Adrenal gland (tissue), 12 donors: ENCODE data around the gene MED17. TPM values are rescaled to one million over a fixed set of nuclear protein-coding genes. Genes with fewer than 3 reads are reported as not detected.
"Not testable (repeated sequence)": the region's sequence is repeated elsewhere in the genome, so short reads cannot be mapped to it uniquely, and the experiment has no call there.

Source experiments
- DNase-seq, 7 donors: peaks; one replicate each; pipeline ENCODE4 v3.0.0-alpha.2; 2019 to 2020
- H3K27ac ChIP-seq, 5 donors: fragments of 200-600 bp; sonication (generic) in 4 of 5; 1 replicate in 3 of 5; 2 replicates in 2 of 5; pipeline versions ENCODE4 v1.5.1 to v1.8.0; 2016 to 2020; ENCODE audit warnings: mild to moderate bottlenecking in 1 of 5
- H3K27me3 ChIP-seq: fragments of 200-600 bp; 2 replicates; pipeline ENCODE4 v1.8.0; 2021
- H3K36me3 ChIP-seq, 2 donors: fragments of 200-600 bp; replicated peaks in 1 of 2; 1 replicate in 1 of 2; 2 replicates in 1 of 2; pipeline versions ENCODE4 v1.5.1 to v1.8.0; 2018 to 2022
- H3K4me1 ChIP-seq, 2 donors: fragments of 200-600 bp; replicated peaks in 1 of 2; 1 replicate in 1 of 2; 2 replicates in 1 of 2; pipeline versions ENCODE4 v1.5.1 to v1.8.0; 2018 to 2021
- H3K4me3 ChIP-seq, 4 donors: fragments of 200-600 bp; sonication (generic) in 3 of 4; one replicate each; pipeline ENCODE4 v1.5.1; 2016 to 2018
- H3K9me3 ChIP-seq, 3 donors: fragments of 200-600 bp; sonication (generic) in 1 of 3; replicated peaks in 1 of 3; 1 replicate in 2 of 3; 2 replicates in 1 of 3; pipeline versions ENCODE4 v1.5.1 to v1.8.0; 2016 to 2021
- POLR2A ChIP-seq, 2 donors: fragments of 450-650 bp; IDR thresholded peaks; one replicate each; pipeline ENCODE4 v1.6.1; 2017; ENCODE audit warnings: antibody characterized with exemption in 2 of 2, mild to moderate bottlenecking in 2 of 2, moderate library complexity in 1 of 2
- WGBS, 4 donors: extraction: QIAGEN DNeasy Blood & Tissue Kit in 2 of 4; methylation state at CpG; one replicate each; pipeline versions ENCODE4 v1.1.5 to v1.1.7; 2013 to 2017; 5-methylcytosine and 5-hydroxymethylcytosine counted together
- intact Hi-C, 2 donors: fragments of 100-400 bp; cut with DNase I; formaldehyde crosslinking; loops; one replicate each; pipeline versions ENCODE4 v1.14.1 to v1.15.0; 2022 to 2023
- polyA plus RNA-seq, 3 donors: library from polyadenylated mRNA; stranded (reverse); fragments of 200-250 nt in 2 of 3; fragments of 350-450 nt in 1 of 3; fragmentation: Illumina TruSeq in 1 of 3; extraction: RNeasy Lipid Tissue Mini Kit (QIAGEN cat#74804) in 1 of 3; gene quantifications; one replicate each; pipeline ENCODE4 v1.2.3, GENCODE V29; 2013 to 2014
- total RNA-seq, 9 donors: library from RNA; depleted of rRNA in 4 of 9; stranded (reverse); fragments of >200 nt in 4 of 9; fragments of 120-200 nt in 1 of 9; fragmentation: NEBNext Ultra II Directional in 1 of 9; extraction: Animal tissue kit (Norgen Biotek cat#: 25700) in 1 of 9; gene quantifications; one replicate each; pipeline versions ENCODE4 v1.1.0 to v1.2.4, GENCODE V29; 2013 to 2023
- TF ChIP-seq, protein P1 (sequence below), 6 experiments: fragments of 450-650 bp in 4 of 6; fragments of 200-600 bp in 2 of 6; sonication (generic) in 1 of 6; IDR thresholded peaks; 1 replicate in 5 of 6; 2 replicates in 1 of 6; pipeline versions ENCODE4 v1.5.1 to v1.8.0; 2016 to 2021; ENCODE audit warnings: antibody characterized with exemption in 6 of 6, mild to moderate bottlenecking in 2 of 6, moderate library complexity in 1 of 6
- donor health status: healthy with polysubstance abuse.
- donor health status: Bipolar disorder and iron deficiency.
- donor health status: DM: yes; HTN: yes; CAD: no.
- donor health status: DM: no; HTN: no; CAD: no.
- donor health status: DM: no; HTN: no; CAD: no.
- donor health status: DM: yes; HTN: yes; CAD: no.

MED17 gene
- total and polyA plus RNA-seq, 12 donors = 8.4 to 32.0 (median 21.1) TPM

DNA sequence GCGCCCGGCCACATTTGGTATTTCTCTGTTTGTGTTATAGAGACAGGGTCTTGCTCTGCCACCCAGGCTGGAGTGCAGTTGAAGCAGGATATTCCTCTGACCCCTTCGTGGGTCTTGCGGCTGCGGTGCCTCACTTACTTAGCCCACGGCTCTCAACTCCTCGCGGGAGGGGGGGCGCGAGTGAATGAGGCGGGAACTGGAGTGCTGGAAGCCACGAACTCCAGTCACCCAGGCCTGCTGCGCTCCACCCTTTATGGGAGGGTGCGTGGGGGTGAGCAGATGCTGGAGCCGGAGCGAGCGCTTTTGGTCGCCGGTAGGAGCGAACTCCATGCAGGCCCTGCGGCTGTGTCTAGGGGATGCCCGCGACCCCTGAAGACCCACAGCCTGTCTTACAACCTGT is 40.8 kb upstream of the MED17 start:
- DNase-seq = no peak
- Histone ChIP-seq H3K4me1 (peaks cover 9 to 32% of the 10 kb centered on the region in 2 donors), H3K9me3 (no peaks in the 10 kb centered on the region), H3K36me3 (peaks cover 0 to 10% of the 10 kb centered on the region in 2 donors), H3K4me3 (no peak overlapping the region), H3K27me3 (no peaks in the 10 kb centered on the region), H3K27ac (no peak overlapping the region)
- WGBS, 4 donors = 90 to 94% (median 93%) methylated on average over 20 to 23 of the region's 23 CpGs
- TF ChIP-seq POLR2A (IDR thresholded peaks at IDR 0.05) = no peak
- TF ChIP-seq, protein P1, sequence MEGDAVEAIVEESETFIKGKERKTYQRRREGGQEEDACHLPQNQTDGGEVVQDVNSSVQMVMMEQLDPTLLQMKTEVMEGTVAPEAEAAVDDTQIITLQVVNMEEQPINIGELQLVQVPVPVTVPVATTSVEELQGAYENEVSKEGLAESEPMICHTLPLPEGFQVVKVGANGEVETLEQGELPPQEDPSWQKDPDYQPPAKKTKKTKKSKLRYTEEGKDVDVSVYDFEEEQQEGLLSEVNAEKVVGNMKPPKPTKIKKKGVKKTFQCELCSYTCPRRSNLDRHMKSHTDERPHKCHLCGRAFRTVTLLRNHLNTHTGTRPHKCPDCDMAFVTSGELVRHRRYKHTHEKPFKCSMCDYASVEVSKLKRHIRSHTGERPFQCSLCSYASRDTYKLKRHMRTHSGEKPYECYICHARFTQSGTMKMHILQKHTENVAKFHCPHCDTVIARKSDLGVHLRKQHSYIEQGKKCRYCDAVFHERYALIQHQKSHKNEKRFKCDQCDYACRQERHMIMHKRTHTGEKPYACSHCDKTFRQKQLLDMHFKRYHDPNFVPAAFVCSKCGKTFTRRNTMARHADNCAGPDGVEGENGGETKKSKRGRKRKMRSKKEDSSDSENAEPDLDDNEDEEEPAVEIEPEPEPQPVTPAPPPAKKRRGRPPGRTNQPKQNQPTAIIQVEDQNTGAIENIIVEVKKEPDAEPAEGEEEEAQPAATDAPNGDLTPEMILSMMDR (IDR thresholded peaks at IDR 0.05) = no peak
- intact Hi-C loops = loop anchor here in 1 of 2 donors (5.0 kb wide), 1 partner anchor 39 kb away; the partner anchor contains the start of gene MED17

DNA sequence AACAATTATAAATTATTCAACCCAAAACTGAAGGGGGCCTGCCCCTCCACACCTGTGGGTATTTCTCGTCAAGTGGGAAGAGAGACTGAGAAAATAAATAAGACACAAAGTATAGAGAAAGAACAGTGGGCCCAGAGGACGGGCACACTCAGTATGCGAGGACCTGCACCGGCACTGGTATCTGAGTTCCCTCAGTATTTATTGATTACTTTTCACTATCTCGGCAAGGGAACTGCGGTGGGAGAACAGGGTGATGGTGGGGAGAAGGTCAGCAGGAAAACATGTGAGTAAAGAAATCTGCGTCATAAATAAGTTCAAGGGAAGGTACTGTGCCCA is 39.4 kb upstream of the MED17 start:
- DNase-seq = no peak
- no peak for TF ChIP-seq POLR2A (IDR thresholded peaks at IDR 0.05)
- TF ChIP-seq, protein P1 (IDR thresholded peaks at IDR 0.05) = no peak
- no peaks in the 10 kb centered on the region for H3K9me3 ChIP-seq
- H3K4me3 ChIP-seq = no peak overlapping the region
- intact Hi-C loops = loop anchor here in 1 of 2 donors (5.0 kb wide), 1 partner anchor 38 kb away; the partner anchor contains the start of gene MED17
- peak overlapping the region in 2 of 5 donors; percentile 29 to 34 for H3K27ac ChIP-seq
- WGBS, 4 donors = 57 to 78% (median 59%) methylated on average over 7 of the region's 7 CpGs
- H3K36me3 ChIP-seq = peaks cover 0 to 5% of the 10 kb centered on the region in 2 donors
- no peaks in the 10 kb centered on the region for H3K27me3 ChIP-seq
- H3K4me1 ChIP-seq = peaks cover 3 to 19% of the 10 kb centered on the region in 2 donors

DNA sequence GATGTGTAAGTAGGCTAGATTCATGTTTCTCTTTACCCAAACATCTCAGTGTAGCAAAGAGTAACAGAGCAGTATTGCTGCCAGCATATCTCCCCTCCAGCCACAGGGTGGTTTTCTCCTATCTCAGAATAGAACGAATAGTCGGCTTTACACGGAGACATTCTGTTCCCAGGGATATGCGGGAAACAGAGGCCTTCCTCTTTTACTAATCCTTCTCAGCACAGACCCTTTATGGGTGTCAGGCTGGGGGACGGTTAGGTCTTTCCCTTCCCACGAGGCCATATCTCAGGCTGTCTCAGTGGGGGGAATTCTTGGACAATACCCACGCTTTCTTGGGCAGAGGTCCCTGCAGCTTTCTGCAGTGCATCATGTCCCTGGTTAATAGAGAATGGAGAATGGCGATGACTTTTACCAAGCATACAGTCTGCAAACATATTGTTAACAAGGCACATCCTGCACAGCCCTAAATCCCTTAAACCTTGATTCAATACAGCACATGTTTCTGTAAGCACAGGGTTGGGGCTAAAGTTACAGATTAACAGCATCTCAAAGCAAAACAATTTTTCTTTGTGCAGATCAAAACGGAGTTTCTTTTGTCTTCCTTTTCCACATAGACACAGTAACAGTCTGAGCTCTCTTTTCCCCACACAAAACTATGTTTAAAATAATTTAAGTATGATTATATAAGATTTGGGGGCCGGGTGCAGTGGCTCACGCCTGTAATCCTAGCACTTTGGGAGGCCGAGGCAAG is 38.9 kb upstream of the MED17 start:
- H3K9me3 ChIP-seq, DNase-seq, intact Hi-C loops, H3K36me3 ChIP-seq, H3K4me3 ChIP-seq, H3K27me3 ChIP-seq: not testable (repeated sequence)
- 50 to 73% (median 60%) methylated on average over 12 of the region's 12 CpGs for WGBS, 4 donors
- H3K4me1 ChIP-seq = peaks cover under 1 to 13% of the 10 kb centered on the region in 2 donors
- peak in 1 of 2 donors; percentile 16 for TF ChIP-seq POLR2A (IDR thresholded peaks at IDR 0.05)
- peak overlapping the region in 2 of 5 donors; percentile 29 to 34 for H3K27ac ChIP-seq

DNA sequence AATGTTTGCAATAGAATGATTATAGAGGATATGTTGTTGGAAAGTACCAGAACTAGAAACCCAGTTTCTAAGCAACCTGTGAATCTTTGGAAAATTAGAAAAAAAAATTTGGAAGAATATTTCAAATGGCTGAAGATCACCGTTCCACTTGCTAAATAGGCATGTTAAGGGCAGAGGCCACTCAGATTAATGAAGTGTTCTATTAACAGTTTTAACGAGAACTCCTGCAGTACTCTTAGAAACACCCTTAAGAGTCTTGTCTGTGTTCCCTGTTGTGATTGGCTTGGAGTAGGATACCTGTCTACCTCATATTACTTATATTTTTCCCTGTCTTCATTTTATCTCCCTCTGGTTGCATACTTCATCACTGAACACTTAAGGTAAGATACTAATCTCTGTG is 38.0 kb upstream of the MED17 start:
- intact Hi-C loops = no loop called here
- Histone ChIP-seq H3K27me3 (no peaks in the 10 kb centered on the region), H3K4me1 (peaks cover 0 to 9% of the 10 kb centered on the region in 2 donors), H3K27ac (no peak overlapping the region), H3K9me3 (no peaks in the 10 kb centered on the region), H3K36me3 (peaks cover 0 to 5% of the 10 kb centered on the region in 2 donors), H3K4me3 (no peak overlapping the region)
- no peak for DNase-seq
- 89 to 95% (median 92%) methylated on average over 2 of the region's 2 CpGs for WGBS, 4 donors
- TF ChIP-seq, protein P1 (IDR thresholded peaks at IDR 0.05) = no peak
- no peak for TF ChIP-seq POLR2A (IDR thresholded peaks at IDR 0.05)
